ENCODE data around the gene SF3A2.
"Not testable (repeated sequence)": the region's sequence is repeated elsewhere in the genome, so short reads cannot be mapped to it uniquely, and the experiment has no call there.

The SF3A2 gene, protein sequence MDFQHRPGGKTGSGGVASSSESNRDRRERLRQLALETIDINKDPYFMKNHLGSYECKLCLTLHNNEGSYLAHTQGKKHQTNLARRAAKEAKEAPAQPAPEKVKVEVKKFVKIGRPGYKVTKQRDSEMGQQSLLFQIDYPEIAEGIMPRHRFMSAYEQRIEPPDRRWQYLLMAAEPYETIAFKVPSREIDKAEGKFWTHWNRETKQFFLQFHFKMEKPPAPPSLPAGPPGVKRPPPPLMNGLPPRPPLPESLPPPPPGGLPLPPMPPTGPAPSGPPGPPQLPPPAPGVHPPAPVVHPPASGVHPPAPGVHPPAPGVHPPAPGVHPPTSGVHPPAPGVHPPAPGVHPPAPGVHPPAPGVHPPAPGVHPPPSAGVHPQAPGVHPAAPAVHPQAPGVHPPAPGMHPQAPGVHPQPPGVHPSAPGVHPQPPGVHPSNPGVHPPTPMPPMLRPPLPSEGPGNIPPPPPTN

DNA sequence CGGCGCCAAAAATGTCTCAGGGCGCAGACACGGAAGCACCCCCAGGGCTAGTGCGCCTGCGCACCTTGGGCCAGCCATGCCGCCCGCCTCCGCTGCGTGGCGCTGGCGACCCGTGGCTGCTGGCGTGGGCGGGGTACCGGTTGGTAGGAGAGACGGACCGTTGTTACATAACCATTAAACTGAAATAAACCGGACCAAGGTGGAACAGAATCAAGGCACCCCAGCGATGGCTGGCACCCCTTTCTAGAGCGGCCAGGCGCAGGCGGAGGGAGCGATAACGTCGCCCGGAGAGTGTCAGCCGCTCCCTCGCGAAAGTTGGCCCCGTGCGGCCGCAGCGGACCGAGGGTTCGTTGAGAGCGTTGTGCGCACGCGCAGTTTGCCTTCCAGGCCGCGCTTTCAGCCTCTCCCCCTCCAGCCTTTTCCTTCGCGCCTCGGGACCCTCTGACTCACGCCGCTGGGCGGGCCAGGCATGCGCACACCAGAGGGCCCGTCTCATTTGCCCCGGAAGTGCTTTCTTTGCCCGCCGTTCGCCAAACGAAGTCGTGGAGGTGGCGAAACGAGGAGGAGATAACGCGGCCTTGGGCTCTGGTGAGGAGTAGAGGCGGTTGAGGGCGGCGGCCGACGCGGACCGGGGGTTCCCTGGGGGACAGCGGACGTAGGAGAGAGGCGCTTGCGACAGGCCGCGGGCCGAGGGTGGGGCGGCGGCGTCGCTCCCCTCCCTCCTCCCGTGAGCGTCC, at the start of gene SF3A2, which contains the start of gene PLEKHJ1:
Gene SF3A2, plus strand, starts transcription at position 511 of the 737 bp plus-strand sequence. CDS start 6,595 bp downstream, outside the sequence.
Gene PLEKHJ1, minus strand, starts transcription at position 16 of the 737 bp plus-strand sequence. CDS start 81 bp downstream, outside the sequence.
- DNase-seq = peak; percentile 97

DNA sequence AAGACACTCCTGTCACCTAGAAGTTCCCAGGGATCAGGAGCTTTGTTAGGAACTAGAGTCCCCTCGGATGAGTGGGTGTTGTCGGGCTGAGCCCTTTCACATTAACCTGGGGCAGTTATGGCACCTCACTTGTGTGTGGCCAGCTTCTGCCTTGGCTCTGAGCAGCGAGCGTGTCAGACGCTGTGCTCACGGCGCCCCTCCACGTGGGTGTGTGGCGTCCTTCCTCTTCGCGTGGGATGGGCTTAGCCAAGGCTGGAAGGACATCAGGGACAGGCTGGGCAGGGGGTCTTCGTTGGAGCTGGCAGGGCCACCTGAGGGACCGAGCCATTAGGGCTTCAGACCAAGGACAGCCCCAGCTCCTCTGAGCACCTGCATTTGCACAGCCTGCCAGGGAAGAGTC, 49.5 kb upstream of the SF3A2 start:
- no peak for DNase-seq

DNA sequence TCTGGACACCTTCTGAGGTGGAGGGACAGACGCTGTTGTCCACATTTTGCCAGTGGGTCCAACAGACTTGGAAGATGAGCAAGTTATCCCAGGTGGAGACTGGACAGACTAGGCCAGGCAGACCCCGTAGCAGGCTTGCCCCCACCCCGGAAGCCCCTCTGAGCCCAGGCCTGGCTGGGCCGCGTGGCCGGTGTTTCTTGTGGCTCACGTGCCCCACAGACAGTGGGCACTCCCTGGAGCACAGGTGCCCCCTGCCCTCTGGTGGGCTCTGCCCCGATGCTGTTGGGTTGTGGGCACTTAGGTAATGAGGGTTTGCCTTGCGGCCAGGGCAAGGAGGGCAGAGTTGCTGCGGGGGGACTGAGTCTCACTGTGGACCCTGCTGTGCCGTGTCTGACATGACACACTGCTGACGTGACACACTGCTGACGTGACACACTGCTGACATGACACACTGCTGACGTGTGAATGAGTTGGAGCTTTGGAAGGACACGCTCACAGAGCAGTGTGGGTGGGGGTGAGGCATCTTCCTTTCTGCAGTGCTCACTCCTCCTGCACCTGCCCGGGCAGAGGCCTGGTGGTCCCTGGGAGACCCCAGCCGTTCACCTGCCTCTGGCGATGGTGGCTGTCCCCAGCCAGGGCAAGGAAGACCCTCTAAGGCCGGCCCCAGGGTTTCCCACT, 47.8 kb upstream of the SF3A2 start:
- peak; percentile 37 for DNase-seq

DNA sequence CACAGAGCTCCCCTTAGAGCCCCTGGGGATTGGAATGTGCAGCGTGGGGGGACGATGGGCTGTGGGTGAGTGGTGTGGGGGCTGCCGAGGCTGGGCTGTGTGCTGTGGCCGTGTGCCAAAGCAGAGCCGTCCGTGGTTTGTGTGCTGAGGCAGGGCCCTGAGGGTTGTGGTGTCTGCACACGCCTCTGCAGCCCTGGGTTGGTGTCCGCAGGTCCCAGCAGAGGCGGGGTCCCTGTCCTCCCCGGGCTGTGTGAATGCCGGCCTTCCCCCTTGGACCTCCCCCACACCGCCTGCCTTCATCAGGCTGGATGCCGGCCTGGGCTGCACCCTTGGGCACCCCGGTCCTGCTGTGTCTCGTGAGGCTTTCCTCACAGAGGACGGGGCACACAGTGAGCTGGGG, 46.7 kb upstream of the SF3A2 start:
- DNase-seq = no peak

DNA sequence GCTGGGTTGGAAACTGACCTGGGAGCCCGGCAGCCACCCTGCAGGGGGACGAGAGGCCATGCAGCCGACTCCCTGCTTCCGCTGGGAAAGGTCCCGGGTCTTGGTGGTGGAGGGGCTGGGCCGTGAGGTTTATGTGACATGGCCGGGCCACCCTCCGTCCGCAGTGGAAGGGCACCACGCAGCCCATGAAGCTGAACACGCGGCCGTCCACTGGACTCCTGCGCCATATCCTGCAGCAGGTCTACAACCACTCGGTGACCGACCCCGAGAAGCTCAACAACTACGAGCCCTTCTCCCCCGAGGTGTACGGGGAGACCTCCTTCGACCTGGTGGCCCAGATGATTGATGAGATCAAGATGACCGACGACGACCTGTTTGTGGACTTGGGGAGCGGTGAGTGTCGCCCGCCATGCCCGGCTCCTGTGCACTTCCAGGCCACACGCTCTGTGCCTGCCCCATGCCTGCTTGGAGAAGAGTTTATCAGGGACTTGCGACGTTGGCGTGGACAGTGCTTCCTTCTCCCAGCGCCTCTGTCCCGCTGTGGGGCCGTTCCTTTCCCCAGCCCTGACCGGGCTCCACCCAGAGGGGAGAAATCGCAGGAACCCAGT, 45.7 kb upstream of the SF3A2 start:
- DNase-seq = no peak

DNA sequence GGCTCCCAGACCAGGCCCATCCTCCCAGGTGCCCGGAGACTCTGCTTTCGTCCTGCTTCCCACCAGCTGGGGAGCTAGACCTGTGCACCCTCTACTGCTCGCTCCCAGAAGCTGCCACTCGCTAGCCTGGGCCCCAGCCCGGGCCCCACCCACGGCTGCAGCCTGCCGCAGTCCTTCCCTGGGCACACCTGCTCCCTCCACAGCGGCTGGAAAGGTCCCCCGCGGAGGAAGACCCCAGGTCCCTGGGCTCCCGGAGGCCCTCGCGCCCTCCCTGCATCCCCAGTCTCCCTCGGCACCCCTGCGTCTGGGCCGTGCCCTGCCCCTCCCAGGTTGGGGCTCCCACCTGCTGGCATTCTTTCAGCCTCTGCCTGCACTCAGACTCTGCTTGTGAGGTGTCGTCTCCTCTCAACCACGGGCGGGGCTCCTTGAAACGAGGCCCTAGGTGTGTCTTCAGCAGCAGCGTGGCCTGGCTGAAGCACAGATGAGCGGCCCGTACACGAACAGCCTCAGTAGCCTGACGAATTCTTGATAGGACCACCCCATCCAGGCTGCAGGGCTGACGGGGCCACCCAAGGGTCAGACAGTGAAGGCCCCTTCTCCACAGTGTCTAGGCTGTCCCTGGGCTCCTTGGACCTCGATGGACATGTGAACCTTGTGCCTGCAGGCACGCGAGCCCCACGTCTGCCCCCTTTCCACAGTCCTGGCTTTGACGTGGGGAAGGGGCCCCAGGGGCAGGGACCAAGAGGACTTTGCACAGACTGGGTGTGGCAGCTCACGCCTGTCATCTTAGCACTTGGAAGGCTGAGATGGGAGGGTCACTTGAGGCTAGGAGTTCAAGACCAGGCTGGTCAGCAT, 44.9 kb upstream of the SF3A2 start:
- DNase-seq = no peak

DNA sequence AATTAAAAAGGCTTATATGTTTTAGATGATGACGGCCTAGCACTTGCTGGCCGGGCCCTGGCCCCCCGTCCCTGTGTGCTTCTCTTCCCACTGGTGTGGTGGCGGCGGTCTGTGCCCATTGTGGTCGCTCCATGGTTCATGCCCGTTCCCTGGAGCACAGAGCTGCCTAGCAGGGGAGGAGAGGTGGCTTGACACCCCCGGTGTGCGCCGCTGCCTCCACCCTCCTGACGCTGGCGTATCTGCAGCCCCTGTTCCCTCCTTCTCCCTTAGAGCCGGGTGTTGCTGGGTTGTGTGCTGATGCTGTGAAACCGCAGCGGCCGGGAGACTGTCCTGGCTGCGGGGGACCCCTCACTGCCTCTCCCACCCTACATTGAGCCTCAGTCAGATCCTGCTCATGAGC, 43.8 kb upstream of the SF3A2 start:
- no peak for DNase-seq

DNA sequence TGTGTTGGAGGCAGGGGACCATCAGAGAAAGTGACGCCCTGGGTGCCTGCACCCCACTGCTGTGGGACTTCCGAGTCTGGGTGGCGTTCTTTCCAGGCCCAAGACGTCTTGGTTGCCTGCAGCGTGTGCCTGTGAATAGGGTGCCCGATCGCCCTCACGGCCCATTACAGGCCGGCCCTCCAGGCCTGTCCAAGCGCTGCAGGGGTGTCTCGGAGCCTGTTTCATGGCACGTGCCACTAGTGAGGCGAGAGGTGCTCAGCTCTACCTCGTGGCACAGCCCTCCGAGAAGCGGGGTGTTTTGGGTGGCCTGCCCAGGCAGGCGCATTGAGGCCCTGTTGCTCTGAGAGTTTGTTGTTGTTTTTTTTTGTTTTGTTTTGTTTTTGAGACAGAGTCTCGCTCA, 42.8 kb upstream of the SF3A2 start:
- DNase-seq = no peak

DNA sequence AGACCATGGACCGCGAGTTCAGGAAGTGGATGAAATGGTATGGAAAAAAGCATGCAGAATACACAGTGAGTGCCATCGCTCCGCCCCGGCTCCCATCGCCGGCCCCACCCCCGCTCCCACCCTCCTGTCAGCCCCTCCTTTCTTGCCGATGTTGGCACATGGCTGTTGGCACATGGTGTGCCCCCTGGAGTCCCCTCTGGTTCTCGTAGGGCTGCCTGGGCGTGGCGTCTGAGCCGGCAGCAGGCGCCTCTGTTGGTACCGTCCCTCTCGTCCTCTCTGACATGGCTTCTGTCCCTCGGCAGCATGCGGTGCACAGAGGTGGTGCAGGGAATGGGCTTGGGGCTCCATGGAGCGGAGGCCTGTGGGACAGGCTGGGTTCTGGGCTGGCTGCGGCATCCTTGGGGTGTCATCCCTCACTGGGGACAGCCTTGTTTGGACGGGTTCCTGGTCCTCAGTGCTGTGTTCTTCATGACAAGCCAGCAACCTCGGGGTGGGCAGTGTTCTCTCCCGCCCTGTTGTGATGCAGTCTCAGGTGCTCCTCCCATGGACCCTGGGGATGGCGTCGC, 42.0 kb upstream of the SF3A2 start:
- DNase-seq = no peak

DNA sequence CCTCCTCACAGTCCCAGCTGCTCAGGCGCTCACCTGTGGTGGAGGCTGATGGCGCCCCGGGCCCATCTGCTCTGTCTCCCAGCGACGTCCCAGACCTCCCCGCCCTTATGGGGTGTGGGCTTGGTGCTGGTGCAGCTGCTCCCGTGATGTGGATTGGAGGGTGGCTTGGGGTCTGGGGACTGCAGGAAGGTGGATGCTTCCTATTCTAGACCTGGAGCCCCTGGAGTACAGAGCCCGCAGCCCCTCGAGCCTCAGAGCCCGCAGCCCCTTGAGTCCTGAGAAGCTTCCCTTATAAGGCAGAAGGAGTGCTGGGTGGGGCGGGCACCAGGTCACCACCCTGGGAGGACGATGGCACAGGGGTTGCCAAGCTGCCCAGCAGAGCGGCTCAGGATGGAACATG, 41.3 kb upstream of the SF3A2 start:
- DNase-seq = no peak

DNA sequence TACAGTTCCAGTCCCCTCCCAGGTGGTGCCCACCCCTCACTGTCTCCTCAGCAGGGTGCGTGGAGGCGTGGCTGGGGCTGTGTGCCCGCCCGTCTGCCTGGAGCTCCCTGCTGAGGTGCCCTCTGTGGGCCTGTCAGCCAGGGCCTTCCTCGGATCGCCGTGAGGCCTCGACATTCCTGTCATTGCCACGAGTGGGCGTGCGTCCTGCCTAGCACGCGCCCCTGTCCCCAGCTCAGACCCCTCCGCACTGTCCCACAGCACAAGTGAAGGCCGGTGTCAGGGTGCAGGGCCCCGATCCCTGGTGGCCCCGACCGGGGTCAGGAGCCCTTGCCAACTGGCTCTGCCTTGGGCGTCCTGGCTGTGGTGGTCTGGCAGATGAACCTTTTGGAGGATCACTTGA, 40.7 kb upstream of the SF3A2 start:
- no peak for DNase-seq

DNA sequence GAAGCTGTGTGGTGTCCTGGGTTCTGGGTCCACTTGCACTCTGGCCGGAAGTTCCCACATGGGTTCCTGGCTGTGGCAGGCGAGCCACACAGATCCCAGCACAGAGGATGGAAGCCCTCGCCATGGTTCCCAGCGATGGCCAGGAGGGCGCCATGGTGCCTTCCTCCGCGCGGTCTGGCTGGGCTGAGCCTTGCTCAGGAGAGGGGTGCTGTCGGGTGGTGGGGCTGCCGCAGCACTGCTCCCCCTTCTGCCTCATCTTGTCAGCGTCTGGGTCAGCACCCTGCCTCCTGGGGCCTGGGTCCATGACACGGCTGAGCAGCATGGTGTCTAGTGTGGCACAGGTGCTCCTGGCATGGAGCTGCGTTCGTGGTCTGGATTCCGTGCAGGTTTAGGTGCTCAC, 39.4 kb upstream of the SF3A2 start:
- no peak for DNase-seq

DNA sequence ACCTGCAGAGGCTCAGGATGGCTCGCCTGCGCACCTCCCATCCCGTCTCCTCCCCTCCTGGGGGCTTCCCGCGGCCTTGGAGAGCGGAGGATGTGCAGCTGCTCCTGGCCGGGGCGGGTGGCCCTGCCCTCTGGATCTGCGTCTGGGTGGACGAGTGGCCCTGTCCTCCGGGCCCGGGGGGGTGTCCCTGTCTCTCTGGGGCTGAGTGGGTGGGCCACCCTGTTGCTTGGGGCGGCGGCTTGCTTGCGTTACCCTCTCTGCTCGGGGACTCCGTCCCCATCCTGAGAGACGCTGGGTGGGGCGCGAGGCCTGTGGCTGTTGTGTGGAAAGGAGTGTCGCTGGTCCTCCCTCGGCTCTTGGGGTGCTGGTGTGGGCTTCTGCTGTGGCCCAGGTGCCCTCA, 38.3 kb upstream of the SF3A2 start:
- DNase-seq = no peak

DNA sequence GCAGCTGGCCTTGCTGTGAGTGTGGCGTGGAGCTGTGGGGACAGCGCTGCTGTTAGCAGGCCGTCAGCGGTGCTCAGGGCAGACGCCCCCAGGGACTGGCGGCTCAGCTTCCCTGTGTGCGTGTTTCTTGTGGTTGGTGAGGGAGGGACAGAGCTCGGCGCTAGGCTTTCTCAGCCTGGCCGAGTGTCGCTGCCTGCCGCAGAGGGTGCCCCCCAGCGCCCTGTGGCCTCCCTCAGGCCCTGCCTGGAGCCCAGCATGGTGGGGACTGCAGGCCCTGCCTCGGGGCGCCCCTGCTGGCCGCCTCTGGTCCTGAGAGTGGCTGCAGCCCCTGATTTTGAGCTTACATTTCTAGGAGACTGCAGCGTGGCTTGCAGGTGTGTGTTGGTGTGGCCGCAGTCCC, 37.4 kb upstream of the SF3A2 start:
- no peak for DNase-seq

DNA sequence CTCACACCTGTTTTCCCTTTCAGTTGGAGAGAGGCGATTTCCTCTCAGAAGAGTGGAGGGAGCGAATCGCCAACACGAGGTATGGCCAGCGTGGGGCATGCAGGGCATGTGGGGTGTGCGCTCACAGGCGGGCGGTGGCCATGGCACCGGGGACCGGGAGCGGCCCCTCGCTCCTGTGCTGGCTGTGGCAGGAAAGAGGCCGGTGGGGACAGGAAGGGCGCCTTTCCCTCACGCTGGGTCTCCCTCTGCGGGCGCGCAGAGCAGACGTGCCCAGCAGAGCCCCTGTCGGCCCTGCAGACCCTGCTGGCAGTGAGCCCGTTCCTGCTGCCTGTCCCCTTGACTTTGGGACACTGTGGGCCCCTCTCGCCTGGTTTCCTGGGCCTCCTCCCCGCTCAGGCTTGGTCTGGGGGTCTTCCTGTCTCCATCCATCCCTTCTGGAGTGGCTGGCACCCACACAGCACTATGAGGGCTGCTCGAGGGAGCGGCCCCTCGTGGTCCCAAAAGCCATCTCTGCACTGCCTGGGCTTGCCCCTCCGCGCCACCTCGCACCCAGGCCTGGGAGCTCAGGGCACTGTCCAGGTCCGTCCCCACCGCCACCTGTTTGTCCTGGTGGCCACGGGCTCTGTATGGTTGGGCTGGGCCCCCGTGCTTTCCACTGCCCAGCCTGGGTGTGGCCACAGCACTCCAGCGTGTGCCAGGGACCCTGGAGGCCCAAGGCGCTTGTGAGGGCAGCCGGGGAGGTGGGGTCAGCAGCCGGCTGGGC, 36.6 kb upstream of the SF3A2 start:
- no peak for DNase-seq

DNA sequence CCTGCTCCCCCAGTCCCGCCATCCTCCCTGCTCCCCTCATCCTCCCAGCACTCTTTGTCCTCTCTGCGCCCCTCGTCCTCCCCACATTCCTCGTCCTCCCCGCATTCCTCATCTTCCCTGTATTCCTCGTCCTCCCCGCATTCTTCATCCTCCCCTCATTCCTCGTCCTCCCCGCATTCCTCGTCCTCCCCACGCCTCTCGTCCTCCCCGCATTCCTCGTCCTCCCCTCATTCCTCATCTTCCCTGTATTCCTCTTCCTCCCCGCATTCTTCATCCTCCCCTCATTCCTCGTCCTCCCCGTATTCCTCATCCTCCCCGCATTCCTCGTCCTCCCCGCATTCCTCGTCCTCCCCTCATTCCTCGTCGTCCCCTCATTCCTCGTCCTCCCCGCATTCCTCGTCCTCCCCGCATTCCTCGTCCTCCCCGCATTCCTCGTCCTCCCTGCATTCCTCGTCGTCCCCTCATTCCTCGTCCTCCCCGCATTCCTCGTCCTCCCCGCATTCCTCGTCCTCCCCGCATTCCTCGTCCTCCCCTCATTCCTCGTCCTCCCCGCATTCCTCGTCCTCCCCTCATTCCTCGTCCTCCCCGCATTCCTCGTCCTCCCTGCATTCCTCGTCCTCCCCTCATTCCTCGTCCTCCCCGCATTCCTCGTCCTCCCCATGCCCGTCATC, 35.9 kb upstream of the SF3A2 start:
- not testable (repeated sequence) for DNase-seq

DNA sequence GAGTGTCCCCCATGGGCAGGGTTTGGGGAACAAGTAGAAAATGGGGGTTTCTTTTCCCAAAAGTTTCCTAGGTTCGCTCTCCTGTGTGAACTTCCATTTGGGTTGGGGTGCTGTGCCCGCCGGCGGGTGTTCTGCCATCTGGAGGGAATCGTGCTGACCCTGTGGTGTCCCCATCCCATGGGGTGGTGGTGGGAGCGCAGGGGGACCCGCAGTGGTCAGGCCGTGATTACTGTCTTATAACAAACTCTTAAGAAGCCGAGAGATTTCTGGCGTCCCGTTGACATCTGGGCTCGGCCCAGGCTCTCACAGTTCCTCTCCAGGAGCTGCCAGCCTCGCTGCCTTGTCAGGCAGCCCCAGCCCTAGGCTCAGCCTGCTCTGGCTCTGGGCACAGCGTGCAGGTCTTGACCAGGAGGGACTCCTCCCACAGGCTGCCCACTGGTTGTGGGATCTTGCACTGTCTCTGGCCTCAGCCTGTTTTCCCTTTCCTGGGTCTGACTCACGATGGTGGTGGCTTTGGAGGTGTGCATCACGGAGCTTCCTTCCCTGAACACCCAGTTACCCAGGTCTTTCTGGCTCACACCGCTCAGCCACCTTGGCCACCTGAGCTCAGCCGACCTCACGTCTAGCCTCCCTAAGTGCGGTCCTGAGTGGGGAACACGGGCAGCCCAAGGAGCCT, 35.0 kb upstream of the SF3A2 start:
- DNase-seq = no peak

DNA sequence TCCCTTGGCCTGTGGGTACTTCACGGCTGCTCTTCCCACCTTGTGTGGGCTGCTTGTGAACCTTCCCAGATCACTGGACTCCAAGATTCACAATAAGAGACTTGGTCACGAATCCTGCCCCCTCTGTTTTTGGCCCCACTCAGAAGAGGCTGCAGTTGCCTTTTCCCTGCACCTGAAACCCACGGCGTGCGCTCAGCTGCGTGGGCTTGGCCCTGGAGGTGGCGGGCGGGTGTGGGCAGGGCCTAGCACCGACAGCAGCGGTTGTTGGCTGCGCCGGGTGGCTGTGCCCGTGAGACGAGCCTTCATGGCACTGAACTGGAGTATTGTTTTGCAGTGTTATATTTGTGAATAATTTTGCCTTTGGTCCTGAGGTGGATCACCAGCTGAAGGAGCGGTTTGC, 34.3 kb upstream of the SF3A2 start:
- no peak for DNase-seq

DNA sequence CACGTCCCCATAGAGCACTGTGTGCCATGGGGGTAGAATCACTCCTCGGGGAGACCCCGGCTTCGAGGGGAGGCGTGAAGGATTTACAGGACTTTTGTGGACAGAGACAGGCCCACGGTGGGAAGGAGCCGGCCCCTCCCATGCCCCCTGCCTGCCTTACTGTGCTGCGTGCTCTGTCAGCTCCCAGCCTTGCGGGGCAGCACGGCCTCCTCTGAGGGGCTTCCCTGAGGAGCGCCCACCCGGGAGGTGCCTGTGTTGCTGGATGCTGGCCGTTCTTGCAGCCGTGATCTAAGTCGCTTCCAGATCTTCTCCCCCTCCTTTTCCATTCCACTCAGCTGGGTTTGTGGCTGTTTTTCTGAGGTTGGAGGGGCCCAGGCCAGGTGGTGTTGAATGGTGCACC, 29.6 kb upstream of the SF3A2 start:
- DNase-seq = no peak
